Right lobe of liver (tissue), 6 donors: ENCODE measurements around the gene DOCK1. TPM values are rescaled to one million over a fixed set of nuclear protein-coding genes. Genes with fewer than 3 reads are reported as not detected.

ENCODE experiments used
- ATAC-seq, 4 donors: fragments of 200-7000 bp; cut with Tn5 transposase; one replicate each; pipeline ENCODE4 v1.9.1; 2020; ENCODE audit warnings: mild to moderate bottlenecking in 4 of 4, moderate library complexity in 4 of 4
- DNase-seq, 3 donors: peaks; one replicate each; pipeline ENCODE4 v3.0.0-alpha.2; 2020
- H3K27ac ChIP-seq, 3 donors: fragments of 200-600 bp; one replicate each; pipeline ENCODE4 v1.8.0; 2022
- H3K27me3 ChIP-seq, 2 donors: fragments of 200-600 bp; one replicate each; pipeline ENCODE4 v1.8.0; 2022
- H3K36me3 ChIP-seq, 4 donors: fragments of 200-600 bp; sonication (generic) in 1 of 4; one replicate each; pipeline versions ENCODE4 v1.5.1 to v1.8.0; 2017 to 2022; ENCODE audit warnings: control low read depth in 1 of 4
- H3K4me1 ChIP-seq, 4 donors: fragments of 200-600 bp; sonication (generic) in 1 of 4; one replicate each; pipeline versions ENCODE4 v1.5.1 to v1.8.0; 2017 to 2022; ENCODE audit warnings: control low read depth in 1 of 4
- H3K4me3 ChIP-seq, 3 donors: fragments of 200-600 bp; one replicate each; pipeline ENCODE4 v1.8.0; 2022
- H3K9me3 ChIP-seq, 4 donors: fragments of 200-600 bp; sonication (generic) in 1 of 4; one replicate each; pipeline versions ENCODE4 v1.5.1 to v1.8.0; 2017 to 2022; ENCODE audit warnings: control low read depth in 1 of 4
- POLR2A ChIP-seq: fragments of 450-650 bp; IDR thresholded peaks from one replicate; pipeline ENCODE4 v1.6.1; 2017; ENCODE audit warnings: antibody characterized with exemption, mild to moderate bottlenecking
- WGBS: methylation state at CpG from one replicate; pipeline ENCODE4 v1.1.6; 2018; ENCODE audit warnings: low coverage, low lambda C conversion rate; ENCODE audit not compliant: insufficient coverage; ENCODE audit errors: missing lambda C conversion rate; 5-methylcytosine and 5-hydroxymethylcytosine counted together
- intact Hi-C, 2 donors: fragments of 100-400 bp; cut with DNase I; formaldehyde crosslinking; loops; one replicate each; pipeline versions ENCODE4 v1.11.2 to v1.14.1; 2022
- total RNA-seq, 6 experiments: library from RNA; depleted of rRNA in 2 of 6; stranded (reverse); fragments of >200 nt in 2 of 6; fragmentation: NEBNext Ultra II Directional in 3 of 6; extraction: Animal tissue kit (Norgen Biotek cat#: 25700) in 3 of 6; gene quantifications; one replicate each; pipeline versions ENCODE4 v1.1.0 to v1.2.4, GENCODE V29; 2016 to 2023
- TF ChIP-seq, protein P1 (sequence below), 4 donors: fragments of 200-600 bp in 3 of 4; fragments of 450-650 bp in 1 of 4; IDR thresholded peaks; one replicate each; pipeline versions ENCODE4 v1.5.1 to v1.8.0; 2016 to 2022; ENCODE audit warnings: antibody characterized with exemption in 4 of 4, mild to moderate bottlenecking in 2 of 4
- donor health status: DM: no; HTN: yes; CAD: no.
- donor health status: DM: no; HTN: no; CAD: no.
- donor health status: DM: no; HTN: no; CAD: no.
- donor health status: DM: no; HTN: yes; CAD: no.
- donor health status: DM: no; HTN: yes; CAD: no.

DOCK1 gene
- total RNA-seq, 6 experiments from 2014 or later = 13.8 to 17.8 (median 14.6) TPM

DNA sequence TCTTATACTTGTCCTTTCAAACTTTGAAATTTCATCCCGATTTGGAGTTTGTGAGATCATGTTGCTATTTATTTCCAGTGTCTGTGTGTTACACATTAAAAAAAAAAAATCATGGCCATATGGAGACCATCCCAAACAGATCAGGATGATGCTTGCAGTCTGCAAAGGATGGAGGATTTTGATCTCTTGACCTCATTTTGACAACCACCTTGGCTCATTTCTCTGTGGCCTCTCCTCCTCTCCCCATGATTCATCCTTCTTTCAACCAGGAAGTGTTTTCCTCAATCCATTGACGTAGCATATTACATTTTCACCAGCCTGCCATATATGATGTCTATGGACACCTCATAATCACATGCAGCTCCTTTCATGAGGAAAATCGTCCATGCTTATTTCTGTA is 360.1 kb downstream of the DOCK1 start:
- DNase-seq = no peak
- no peak overlapping the region for H3K4me3 ChIP-seq

DNA sequence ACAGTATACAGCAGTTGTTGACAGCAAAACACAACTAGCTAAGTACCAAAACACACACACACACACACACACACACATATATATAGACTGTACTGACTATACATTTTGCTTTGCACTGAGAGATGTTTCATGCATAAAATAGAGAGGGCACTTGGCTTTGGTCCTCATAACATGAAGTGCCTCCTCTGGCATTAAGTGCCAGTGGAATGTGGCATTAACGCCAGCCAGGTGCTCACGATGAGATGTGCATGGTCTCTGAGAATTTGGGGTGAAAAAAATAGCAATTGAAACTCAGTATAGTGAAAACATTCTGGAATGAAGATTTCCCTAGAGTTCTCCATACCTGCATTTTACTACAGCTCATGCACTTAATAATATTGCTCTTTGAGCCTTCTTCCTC is 361.2 kb downstream of the DOCK1 start:
- 100% methylated on average over 2 of the region's 2 CpGs for WGBS
- ATAC-seq = no peak
- TF ChIP-seq, protein P1, sequence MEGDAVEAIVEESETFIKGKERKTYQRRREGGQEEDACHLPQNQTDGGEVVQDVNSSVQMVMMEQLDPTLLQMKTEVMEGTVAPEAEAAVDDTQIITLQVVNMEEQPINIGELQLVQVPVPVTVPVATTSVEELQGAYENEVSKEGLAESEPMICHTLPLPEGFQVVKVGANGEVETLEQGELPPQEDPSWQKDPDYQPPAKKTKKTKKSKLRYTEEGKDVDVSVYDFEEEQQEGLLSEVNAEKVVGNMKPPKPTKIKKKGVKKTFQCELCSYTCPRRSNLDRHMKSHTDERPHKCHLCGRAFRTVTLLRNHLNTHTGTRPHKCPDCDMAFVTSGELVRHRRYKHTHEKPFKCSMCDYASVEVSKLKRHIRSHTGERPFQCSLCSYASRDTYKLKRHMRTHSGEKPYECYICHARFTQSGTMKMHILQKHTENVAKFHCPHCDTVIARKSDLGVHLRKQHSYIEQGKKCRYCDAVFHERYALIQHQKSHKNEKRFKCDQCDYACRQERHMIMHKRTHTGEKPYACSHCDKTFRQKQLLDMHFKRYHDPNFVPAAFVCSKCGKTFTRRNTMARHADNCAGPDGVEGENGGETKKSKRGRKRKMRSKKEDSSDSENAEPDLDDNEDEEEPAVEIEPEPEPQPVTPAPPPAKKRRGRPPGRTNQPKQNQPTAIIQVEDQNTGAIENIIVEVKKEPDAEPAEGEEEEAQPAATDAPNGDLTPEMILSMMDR (IDR thresholded peaks at IDR 0.05) = no peak
- TF ChIP-seq POLR2A = no peak

More for the DNA sequence above, 360.1 kb downstream of the DOCK1 start:
- Histone ChIP-seq H3K36me3 (peaks cover 0 to 3% (median 0%) of the 10 kb centered on the region in 4 donors), H3K4me1 (no peaks in the 10 kb centered on the region), H3K27ac (no peak overlapping the region), H3K27me3 (no peaks in the 10 kb centered on the region), H3K9me3 (no peaks in the 10 kb centered on the region)
- 72% methylated on average over 3 of the region's 3 CpGs for WGBS
- TF ChIP-seq, protein P1 (IDR thresholded peaks at IDR 0.05) = no peak
- no peak for TF ChIP-seq POLR2A
- intact Hi-C loops = no loop called here
- ATAC-seq = no peak

DNA sequence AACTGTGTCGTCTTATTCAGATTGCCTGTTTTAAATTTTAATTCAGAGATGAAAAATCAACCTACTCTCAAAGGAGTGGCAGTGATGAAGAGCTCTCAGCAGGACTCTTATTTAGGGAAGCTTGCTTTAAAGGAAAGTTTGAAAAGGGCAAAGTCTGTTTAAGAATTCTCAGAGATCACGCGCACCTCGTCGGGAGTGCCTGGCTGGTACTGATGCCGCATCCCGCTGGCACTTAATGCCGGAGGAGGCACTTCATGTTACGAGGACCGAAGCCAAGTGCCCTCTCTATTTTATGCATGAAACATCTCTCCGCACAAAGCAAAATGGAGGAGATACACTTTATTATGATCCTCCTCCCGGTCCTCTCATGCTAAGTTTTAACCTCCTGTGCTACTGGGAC is 362.2 kb downstream of the DOCK1 start:
- DNase-seq (no peak), ATAC-seq (no peak)
- H3K4me1 ChIP-seq = no peaks in the 10 kb centered on the region
- H3K27ac ChIP-seq = no peak overlapping the region
- 98% methylated on average over 12 of the region's 12 CpGs for WGBS
- H3K9me3 ChIP-seq = no peaks in the 10 kb centered on the region
- intact Hi-C loops = no loop called here
- H3K27me3 ChIP-seq = no peaks in the 10 kb centered on the region
- H3K4me3 ChIP-seq = no peak overlapping the region
- TF ChIP-seq, protein P1 (IDR thresholded peaks at IDR 0.05) = no peak
- TF ChIP-seq POLR2A = no peak
- H3K36me3 ChIP-seq = peaks cover 0 to under 1% (median 0%) of the 10 kb centered on the region in 4 donors

More for the DNA sequence above, 361.2 kb downstream of the DOCK1 start:
- Histone ChIP-seq H3K27ac (no peak overlapping the region), H3K9me3 (no peaks in the 10 kb centered on the region), H3K27me3 (no peaks in the 10 kb centered on the region), H3K4me1 (no peaks in the 10 kb centered on the region), H3K4me3 (no peak overlapping the region), H3K36me3 (peaks cover 0 to 3% (median 0%) of the 10 kb centered on the region in 4 donors)
- intact Hi-C loops = no loop called here
- DNase-seq = no peak

DNA sequence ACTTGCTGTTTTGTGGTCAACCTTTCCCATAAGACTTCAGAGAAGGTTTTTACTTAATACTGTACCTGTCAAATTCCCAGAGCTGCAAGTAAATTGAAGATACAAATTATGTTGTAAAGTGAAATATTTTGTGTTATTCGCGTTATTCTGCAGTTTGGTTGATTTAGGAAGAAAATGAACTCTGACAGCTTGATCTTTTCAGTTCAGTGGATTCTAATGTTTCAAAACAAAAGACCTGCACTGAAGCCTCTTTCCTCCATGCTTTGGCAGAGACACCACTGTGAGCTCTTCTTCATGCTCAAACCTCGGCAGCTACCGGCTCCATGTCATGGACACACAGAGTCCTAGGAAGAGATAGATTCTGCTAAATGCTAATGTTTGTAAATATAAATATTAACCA is 366.8 kb downstream of the DOCK1 start:
- Histone ChIP-seq H3K4me1 (no peaks in the 10 kb centered on the region), H3K9me3 (no peaks in the 10 kb centered on the region)
- 97% methylated on average over 4 of the region's 4 CpGs for WGBS

More for the DNA sequence above, 366.8 kb downstream of the DOCK1 start:
- Histone ChIP-seq H3K36me3 (no peaks in the 10 kb centered on the region), H3K27me3 (no peaks in the 10 kb centered on the region), H3K27ac (no peak overlapping the region), H3K4me3 (no peak overlapping the region)
- no peak for ATAC-seq
- TF ChIP-seq, protein P1 (IDR thresholded peaks at IDR 0.05) = no peak
- no peak for TF ChIP-seq POLR2A
- intact Hi-C loops = no loop called here
- no peak for DNase-seq
